Non-pigmented ciliary epithelial cell (primary cell): ENCODE data around the gene GRIA2.

Source experiments
- DNase-seq: peaks from one replicate; pipeline ENCODE4 v3.0.0-alpha.2; 2010; ENCODE audit warnings: low read depth

GRIA2 gene

DNA sequence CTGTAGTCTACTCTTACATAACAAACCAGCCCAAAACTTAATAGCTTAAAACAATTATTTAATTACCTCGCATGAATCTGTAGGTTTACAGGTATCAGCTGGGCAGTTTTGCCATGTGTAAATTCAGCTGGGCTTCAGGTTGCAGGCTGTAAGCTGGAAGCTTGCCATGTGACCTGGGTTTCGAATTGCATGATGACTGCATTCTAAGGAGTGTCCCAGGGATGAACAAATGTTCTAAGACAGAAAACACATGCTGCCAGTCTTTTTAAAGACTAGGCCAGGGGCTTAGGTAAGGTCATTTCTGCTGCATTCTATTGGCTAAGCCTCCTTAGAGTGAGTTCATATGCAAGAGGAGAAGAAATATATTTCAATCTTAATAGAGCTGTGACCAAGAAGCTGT, 44.8 kb downstream of the GRIA2 start:
- DNase-seq = peak; percentile 28

DNA sequence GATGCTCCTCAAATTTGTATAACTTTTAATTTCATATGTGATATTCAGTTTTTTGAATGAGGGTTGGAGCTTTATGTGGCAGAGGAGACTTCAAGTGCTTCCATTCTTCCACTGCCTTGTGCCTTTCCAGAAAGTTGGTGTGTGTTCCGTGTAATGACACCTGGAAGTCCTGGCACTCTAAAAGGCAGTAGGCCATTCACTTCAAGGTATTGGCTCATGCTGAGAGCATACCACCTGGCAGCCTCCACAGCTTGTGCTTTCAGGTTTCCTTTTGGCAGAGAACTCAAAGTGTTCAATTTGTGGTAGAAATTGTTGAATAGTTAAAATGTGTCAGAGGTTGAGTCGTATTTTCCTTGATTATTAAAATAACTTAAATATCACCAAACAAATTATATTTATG, 49.6 kb downstream of the GRIA2 start:
- no peak for DNase-seq

DNA sequence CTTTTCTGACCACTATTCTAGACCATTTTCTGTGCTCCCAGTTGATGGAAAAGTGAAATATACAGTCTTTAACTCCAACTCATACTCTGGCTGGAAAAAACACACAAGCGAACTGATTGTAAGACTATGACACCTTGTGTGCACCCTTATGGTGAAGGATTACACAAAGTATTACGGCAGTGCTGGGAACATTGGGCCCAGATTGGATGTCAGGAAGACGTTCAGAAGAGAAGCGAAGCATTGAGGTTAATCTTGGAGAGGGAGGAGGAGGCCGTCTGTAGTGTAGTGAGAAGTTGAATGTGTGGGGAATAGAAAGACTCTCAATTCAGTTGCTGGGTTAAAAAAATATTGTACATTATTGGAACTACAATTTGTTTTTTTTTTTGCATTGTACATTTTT, 50.0 kb downstream of the GRIA2 start:
- no peak for DNase-seq

DNA sequence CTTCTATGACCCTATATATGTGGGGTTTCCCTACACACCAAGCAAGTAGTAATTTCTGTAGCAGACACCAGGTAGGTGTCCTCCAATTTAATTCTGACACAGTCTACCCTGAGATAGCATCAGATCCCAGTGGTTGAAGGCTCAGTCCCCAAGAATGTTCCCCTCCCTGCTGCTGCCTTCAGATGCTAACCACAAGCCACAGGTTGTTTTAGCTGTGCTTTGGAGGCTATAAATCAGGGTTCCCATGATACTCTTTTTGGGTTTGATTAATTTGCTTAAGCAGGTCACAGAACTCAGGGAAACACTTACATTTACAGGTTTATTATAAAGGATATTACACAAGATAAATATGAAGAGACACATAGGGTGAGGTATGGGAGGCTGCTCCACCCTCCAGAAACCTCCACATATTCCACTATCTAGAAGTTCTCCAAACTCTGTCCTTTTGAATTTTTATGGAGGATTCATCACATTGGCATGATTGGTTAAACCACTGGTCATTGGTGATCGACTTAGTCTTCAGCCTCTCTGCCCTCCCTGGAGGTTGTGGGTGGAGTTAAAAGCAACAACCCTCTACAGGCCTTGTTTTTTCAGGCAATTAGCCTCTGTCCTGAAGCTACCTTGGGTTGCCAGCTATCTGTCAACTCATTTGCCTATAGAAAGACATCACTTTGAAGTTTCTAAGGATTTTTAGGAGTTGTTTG, 50.8 kb downstream of the GRIA2 start:
- peak; percentile 41 for DNase-seq

DNA sequence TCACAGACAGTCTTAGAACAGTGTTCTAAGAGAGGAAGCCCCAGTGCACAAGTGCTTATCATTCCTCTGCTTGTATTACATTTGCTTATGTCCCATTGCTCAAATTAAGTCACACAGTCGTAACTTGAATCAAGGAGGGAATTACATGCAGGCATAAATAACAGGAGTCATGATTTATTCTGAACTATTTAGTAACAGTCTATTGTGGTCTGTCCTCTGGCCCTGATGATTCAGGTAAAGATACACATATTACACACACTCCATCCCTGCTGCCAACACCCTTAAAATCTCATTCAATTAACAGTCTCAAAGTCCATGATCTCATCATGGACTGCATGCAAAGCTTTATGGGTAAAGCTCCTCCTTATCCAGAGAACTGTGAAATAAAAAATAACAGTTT, 60.1 kb downstream of the GRIA2 start:
- no peak for DNase-seq

DNA sequence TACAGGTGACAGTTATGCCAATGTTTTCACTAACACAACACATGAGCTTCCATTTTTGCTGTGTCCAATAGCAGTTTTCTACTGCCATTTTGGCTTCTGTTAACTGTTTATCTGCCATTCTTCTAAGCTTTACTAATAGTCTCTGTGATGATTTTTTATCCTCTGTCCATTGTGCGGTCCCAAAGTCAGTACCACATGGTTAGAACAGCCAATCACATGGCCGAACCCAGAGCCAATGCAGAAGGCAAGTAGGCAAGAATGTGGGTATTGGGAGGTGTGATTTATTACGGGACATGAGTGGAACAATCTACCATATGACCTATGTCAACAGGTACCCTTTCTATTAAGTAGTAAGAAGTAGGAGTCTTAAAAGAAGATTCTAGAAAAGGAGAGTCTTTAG, 61.5 kb downstream of the GRIA2 start:
- no peak for DNase-seq

DNA sequence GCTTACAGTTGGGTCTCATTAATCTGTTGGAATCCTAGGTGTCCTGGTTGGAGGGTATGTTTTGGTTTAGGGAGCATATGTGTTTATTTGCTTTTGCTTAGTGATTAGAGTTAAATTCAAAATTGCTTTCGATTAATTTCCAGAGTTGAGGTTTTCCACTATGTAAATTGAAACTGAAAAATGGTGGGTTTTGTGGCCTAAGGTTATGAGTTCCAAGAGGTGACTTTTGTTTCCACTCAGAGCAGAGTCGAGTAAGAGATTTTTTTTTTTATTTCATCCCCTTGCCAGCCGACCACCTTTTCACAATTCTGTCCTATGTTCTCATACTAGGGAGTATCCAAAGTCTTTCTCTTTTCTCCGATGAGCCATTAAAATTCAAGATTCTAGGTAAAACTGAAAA, 66.9 kb downstream of the GRIA2 start:
- no peak for DNase-seq

DNA sequence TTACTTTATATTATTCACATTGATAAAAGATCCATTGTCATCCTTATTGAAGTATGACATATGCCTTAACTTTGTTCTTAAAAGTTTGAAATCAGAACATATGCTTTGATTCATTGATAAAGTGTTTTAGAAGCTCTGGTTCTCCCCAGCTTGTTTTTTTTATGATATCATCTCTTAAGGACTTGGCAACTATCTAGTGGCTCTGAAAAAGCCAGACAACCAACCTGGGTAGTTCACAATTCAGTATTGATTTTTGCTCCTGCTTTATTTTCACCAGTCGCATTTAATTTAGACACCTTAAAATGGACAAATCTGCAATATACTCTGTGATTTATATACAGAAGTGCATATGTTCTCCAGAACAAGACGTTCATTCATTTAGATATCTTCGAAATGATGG, 70.1 kb downstream of the GRIA2 start:
- no peak for DNase-seq

DNA sequence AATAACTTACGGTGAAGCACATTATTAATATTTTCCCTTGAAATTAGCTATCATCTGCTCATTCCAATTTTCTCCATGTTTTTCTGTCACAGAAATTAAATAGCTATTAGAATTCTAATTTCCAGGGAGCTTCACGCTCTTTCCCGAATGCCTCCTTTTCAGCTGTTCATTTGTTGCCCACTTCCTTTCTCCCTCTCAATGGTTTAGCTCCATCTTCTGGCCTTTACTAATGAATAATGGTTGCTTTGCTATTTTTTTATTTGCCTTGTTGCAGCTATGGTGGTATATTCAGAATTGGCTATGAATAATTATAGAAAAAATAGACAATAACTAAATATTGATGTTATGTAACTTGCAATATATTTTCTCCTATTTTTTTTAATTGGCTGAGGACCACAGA, 70.5 kb downstream of the GRIA2 start:
- no peak for DNase-seq

DNA sequence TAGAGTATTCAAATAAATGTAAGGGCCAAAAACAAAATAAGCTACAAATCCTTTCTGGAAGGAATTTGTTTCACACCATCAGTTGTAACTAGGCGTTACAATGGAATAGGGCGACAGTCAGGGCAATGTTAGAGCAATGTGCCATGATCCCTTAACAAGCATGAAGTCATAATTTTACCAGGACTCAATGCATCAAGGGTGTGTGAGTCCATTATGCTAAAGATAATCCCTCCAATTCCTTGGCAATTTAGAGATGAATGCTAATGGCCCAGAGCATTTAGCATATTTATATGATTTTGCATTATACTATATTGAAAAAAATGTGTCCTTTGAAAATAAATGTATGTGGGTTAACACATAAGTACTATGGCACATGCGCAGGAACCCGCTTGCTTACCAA, 73.1 kb downstream of the GRIA2 start:
- no peak for DNase-seq

DNA sequence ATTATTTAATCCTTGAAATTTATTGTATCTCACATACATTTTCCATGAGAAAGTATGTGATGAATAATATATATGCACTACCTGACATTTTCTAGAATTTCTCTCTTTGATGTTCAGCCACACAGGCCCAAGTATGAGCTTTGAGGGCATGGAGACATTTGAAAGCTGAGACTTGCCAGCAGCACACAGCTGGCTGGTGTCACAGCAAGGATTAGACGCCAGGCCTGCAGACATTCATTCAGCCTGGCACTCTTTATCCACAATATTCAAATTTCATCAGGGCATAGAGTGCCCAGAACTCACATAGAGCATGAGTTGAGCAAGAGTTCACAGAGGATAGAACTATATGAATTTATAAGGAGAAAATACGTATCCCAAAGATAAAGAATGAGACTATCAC, 74.0 kb downstream of the GRIA2 start:
- no peak for DNase-seq

DNA sequence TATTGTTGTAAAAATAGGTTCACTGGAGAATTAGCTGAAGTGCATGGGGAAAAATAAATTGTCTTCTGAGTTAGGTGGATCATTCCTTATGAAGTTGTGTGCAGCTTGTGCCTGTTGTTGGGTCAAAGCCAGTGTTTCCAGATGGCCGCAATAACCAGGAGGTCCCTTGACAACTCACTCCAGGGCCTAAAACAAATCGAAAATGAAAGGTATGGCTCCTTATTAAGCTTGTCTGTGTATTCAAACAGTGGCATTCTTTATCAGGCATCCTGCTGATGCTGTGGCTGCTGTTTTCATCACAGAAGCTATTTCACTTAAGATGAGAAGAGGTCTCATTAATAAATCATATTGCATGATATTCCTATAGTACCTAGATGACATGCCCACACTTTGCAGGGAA, 80.2 kb downstream of the GRIA2 start:
- DNase-seq = no peak

DNA sequence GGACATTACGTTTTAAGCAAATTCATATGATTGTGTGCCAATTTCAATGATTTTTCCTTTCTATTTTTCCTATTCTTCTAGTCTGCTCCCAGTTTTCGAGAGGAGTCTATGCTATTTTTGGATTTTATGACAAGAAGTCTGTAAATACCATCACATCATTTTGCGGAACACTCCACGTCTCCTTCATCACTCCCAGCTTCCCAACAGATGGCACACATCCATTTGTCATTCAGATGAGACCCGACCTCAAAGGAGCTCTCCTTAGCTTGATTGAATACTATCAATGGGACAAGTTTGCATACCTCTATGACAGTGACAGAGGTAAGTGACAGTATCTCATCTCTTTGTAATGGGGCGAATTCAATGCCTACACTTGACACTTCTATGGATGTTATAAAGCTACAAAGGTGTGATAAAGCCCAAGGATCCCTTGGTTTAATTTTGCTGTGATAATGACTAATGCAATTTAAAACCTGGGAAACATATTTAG, 83.0 kb downstream of the GRIA2 start:
- DNase-seq = no peak

DNA sequence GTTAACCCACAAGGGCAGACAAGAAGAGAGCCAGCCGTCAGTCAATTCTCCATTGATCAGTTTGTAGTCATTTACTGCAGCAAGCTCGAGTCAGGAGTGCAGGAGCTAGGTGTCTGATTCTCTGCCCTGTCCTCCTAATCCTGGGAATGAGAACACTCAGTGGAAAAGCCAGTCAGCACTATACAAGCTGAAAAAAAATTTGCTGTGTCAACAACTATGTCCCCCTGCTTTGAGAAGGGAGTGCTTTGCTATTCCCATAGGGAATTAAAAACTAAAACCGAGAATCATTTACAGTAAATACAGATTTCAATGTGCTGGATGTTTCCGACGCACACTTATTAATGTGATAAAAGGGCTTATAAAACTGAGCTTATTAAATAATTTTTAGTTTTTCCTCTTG, 84.2 kb downstream of the GRIA2 start:
- DNase-seq = no peak

DNA sequence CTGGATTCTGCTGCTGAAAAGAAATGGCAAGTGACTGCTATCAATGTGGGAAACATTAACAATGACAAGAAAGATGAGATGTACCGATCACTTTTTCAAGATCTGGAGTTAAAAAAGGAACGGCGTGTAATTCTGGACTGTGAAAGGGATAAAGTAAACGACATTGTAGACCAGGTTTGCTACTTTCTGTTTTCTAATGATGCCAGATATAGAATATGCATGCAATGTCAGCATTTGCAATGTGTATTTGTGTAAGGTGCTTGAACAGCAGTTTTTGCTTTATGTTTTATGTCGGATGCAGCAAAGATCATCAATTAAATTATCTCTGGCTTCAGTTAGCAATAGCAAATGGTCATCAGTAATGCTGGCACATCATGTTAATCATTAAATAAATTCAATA, 92.2 kb downstream of the GRIA2 start:
- no peak for DNase-seq

DNA sequence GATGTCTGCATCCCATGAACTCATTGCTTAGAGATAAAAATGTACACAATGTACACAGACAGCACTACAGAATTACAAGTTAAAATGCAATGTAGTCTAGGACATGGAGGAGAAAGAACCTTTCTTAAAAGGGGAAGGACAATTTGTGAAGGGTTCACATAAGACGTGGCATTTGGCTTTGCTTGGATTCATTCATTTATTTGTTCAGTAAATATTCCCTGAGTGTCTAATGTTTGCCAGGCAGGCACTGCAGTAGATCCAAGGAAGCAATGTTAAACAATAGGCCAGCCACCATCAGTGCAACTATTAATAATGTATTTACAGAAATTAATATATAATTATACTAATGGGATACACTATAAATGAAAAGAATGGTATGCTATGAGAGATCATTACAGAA, 94.4 kb downstream of the GRIA2 start:
- no peak for DNase-seq

DNA sequence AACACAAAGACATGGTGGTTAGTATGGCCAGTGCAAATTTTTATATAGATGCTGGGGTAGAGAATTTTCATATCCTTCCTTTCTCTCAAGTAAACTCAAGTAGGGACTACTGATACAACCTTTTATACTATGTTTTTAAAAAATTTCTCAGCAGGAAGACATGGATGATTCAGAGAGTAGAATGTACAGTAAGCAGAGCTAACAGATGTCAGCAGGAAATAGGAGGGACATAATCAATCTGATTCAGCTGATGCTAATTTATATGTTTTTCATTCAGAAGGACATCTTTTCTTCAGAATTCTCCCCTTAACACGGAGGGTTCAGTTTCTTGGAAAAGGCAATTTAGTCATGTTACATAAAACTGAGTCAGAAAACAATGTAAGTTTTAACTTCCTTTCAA, 95.4 kb downstream of the GRIA2 start:
- DNase-seq = peak; percentile 6

DNA sequence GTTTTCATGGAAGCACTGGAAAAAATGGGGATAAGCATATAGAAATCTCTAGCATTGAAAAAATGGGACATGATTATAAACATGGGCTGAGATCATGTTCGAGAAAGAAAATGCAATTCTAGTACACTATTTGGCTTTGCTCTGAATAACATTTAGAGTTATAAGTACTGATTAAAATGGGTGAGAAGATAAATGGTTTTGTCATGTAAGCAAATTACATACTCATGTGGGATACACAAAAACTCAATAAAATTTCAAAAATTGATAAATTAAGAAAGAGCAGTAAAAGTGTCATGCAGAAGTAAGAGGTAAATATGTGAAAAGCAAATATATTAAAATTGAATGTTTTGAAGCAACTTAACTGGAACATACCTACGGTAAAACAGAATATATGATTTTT, 99.6 kb downstream of the GRIA2 start:
- no peak for DNase-seq

DNA sequence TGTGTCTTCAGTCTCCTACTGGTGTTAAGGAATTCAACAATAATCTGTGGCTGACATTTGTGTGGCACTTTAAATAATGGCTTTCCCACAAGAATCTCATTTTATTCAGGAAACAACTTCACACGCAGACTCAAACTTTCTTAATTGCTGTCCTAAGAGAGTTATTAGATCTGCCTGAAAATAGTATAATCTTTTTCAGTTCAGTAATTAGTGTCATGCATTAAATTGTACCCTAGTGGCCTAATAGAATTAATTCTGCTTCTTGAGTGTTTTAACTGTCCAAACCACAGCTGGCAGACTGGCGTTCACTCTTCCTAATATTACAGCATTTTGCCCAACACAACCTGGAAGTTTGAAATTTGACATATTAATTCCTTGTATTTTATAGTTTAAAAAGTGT, 107.1 kb downstream of the GRIA2 start:
- no peak for DNase-seq

DNA sequence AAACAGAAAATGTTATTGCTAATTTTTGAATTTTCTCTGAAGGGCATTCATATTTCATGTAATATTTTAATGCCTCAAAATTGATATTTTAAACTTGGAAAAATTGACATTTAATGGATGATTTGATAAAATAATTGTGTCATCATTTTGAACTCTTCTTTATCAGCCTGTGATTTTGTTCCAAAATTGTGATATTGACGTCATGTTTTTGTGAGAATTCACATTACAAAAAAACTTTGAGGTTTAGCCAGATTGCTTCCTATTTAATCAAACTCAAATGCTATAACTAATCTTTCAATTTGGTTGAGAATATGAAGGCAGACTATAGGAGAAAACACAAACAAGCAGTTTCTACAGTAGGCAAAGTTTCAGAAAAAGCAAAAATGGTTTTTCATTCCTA, 137.4 kb downstream of the GRIA2 start:
- no peak for DNase-seq

DNA sequence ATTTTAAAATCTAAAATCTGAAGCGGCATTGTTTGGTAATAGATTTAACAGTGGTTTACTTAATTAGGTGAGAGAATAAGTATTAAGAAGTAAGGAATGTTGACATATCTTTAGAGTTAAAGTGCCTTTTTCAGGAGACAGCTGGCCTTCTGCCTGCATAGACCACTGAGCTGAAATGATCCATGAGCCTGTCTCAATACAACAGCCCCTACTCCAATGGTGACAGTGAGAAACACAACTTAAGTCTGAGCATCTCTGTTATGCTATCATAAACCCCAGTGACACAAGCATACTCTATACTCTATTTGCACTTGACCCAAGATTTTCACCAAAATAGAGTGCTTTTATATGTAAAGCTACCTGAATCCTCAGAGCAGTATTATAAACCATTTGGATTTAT, 137.9 kb downstream of the GRIA2 start:
- DNase-seq = no peak

DNA sequence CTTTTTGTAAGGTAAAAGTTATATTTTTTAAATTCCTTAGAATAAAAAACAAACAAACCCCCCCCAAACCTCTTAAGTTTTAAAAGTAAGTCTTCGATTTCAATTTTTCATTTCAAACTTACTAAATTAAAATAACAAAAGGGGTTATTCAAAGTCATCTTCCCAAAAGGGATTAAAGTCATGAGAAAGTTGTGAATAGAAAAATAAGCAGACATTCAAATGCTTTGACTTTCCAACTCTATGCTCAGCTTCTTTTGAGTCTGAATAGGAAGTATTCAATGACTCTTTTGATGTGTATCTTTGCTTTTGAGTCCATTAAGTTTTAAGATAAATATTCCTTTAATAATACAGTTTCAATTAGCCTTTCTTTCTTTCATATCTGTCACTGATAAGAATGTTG, 138.3 kb downstream of the GRIA2 start:
- DNase-seq = no peak

DNA sequence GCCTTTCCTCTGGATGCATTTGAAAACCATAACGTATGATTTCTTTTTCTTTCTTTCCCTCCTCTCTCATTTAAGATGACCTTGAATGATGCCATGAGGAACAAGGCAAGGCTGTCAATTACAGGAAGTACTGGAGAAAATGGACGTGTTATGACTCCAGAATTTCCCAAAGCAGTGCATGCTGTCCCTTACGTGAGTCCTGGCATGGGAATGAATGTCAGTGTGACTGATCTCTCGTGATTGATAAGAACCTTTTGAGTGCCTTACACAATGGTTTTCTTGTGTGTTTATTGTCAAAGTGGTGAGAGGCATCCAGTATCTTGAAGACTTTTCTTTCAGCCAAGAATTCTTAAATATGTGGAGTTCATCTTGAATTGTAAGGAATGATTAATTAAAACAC, 142.8 kb downstream of the GRIA2 start:
- DNase-seq = no peak

DNA sequence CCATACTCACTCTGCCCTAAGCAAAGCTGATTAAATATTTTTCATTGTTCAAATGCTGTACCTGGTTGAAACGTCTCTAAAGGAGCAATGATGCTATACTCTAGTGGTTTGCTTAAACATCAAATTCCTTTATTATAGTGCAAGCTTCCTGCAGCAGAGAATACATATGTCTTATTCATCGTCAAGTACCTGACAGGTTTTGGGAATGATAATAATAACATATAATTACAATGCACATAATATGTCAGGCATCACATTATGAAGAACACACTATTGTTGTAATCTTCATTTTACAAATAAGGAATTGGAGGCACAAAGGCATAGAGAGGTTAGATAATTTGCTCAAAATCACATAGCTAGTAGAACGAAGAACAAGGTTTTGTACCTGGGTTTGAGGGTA, 151.6 kb downstream of the GRIA2 start:
- DNase-seq = no peak

DNA sequence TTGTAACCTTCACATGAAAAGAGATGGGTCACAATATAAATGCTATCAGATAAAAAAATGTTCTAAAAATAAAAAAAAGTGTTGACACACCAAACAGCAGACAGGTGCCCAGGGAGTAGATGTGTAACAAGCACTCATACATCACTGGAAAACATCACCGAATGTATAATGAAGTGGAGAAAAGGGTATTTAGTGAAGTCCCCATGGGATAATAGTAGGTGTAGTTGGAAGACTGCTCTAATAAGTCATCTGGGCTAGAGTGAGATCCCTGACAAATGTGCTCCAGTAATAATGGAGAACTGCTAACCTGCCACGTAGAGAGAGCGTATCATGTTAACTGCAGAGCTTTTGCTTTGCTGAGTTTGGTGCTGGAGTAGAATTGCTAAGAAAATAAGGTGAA, 152.0 kb downstream of the GRIA2 start:
- no peak for DNase-seq
